Esophagus muscularis mucosa (tissue), 4 donors: Measurements from ENCODE around the gene GALNT13.

Experiments used
- CTCF ChIP-seq, 3 experiments: fragments of 200-600 bp in 2 of 3; fragments of 450-650 bp in 1 of 3; sonication (generic) in 2 of 3; IDR thresholded peaks; one replicate each; pipeline ENCODE4 v1.5.1; 2017 to 2019; ENCODE audit warnings: antibody characterized with exemption in 3 of 3, mild to moderate bottlenecking in 2 of 3, moderate library complexity in 1 of 3
- EP300 ChIP-seq: sonication (generic); formaldehyde crosslinking; IDR thresholded peaks from one replicate; pipeline ENCODE4 v1.6.1; 2017; ENCODE audit warnings: antibody characterized with exemption
- POLR2A ChIP-seq: fragments of 450-650 bp; IDR thresholded peaks from one replicate; pipeline ENCODE4 v1.6.1; 2017; ENCODE audit warnings: antibody characterized with exemption, moderate library complexity, mild to moderate bottlenecking, low read depth
- POLR2AphosphoS5 ChIP-seq, 2 donors: sonication (generic); formaldehyde crosslinking; IDR thresholded peaks; one replicate each; pipeline ENCODE4 v1.6.1; 2017; ENCODE audit warnings: antibody characterized with exemption in 2 of 2

DNA sequence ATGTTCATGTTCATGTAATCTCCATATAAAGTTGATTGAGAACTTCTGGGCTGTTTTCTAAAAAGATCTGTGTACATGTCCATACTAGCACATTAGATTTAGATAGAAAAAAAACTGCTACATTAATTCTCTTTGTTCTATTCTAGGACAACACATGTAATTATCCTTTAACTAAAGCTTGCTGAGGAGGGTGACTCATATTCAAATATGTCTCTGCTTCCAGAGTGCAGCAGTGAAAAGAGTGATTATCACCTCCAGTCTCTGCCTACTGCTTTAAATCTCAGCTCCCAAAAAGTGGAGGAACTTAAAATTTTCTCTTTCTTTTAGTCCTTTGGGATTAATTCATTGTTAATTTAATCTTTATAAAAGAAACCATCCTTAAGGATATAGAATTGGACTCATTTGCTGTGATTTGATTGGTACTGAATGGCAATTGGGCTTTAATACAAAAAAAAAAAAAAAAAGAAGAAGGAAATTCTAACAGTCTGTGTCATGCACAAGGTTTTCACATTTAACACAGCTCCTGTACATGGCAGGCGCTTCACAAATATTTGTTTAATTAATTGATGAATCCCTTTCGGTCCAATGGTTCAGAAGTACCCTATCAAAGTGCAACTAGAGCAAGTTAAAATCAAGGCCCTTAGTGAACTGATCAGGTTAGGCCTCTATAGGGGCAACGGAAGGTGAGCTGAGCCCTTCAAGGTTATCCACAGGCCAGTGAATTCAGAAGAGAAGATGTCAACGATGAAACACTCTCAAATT lies 612.8 kb downstream of the GALNT13 start:
- TF ChIP-seq EP300 (no peak), CTCF (IDR thresholded peaks at IDR 0.05) (no peak), POLR2A (no peak), POLR2AphosphoS5 (IDR thresholded peaks at IDR 0.05) (no peak)
